ENCODE results near the gene PWWP2A. TPM values are rescaled to one million over a fixed set of nuclear protein-coding genes. Genes with fewer than 3 reads are reported as not detected.
A peak's percentile ranks its signal among the peaks of the same experiment; 100 is the strongest.
"Not testable (repeated sequence)": the region's sequence is repeated elsewhere in the genome, so short reads cannot be mapped to it uniquely, and the experiment has no call there.

PWWP2A gene
- total RNA-seq, 2 experiments from 2014 or later, result 15.7 to 17.4 TPM

DNA sequence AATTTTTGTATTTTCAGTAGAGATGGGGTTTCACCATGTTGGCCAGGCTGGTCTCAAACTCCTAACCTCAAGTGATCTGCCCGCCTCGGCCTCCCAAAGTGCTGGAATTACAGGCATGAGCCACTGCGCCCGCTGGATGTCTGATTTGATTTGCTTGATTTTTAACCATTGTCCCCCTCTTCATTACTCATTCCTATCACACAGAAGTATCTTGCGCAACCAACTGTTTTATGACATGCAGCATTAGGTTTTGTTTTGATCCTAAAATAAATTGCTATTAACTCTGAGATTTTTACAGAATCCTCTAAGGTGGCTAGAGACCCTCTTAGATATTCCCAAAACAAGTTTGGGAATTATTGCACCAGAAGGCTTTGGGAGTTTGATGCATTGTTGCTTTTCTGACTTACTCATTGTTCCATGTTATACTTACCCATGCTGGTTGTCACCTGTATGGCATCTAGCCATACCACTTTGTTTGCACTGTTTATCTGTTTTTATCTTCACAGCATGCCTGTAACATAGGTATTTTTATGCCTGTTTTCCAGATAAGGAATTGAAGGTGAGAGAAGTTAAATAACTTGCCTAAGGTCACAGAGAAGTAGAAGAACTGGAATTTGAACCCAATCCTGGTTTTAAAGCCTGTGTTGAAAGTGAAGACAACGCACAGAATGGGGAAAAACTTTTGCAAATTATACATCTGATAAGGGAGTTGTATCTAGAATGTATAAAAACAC is 35.9 kb upstream of the PWWP2A start:
- CTCF ChIA-PET, result no interaction called here
- H3K27ac Mint-ChIP-seq, result no peak overlapping the region

DNA sequence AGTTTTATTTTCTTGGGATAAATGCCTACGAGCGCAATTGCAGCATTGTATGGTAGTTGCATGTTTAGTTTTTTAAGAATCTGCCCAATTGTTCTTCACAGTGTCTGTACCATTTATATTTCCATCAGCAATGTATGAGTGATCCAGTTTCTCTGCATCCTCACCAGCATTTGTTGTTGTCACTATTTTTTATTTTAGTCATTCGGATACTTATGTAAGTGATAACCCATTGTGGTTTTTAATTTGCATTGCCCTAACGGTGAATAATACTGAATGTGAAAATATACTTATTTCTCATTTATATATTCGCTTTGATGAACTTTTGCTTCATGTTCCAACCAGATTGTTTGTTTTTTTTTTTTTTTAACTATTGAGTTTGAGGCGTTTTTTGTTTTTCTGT is 33.7 kb upstream of the PWWP2A start:
- Mint-ChIP-seq H3K9me3 (no peaks in the 10 kb centered on the region), H3K4me1 (ENCODE audit: low read depth) (peaks cover 20% of the 10 kb centered on the region), H3K27me3 (peaks cover 5% of the 10 kb centered on the region), H3K36me3 (no peaks in the 10 kb centered on the region), H3K27ac (no peak overlapping the region), H3K4me3 (no peak overlapping the region)
- intact Hi-C loops (cut with micrococcal nuclease), result loop anchor here (1.0 kb wide), 1 partner anchor 34 kb away; the partner anchor contains the start of gene PWWP2A
- ChIA-PET CTCF (no interaction called here), POLR2A (no interaction called here)
- DNase-seq, result no peak

More for the DNA sequence above, 35.9 kb upstream of the PWWP2A start:
- Mint-ChIP-seq H3K4me1 (ENCODE audit: low read depth) (peaks cover 20% of the 10 kb centered on the region), H3K9me3 (no peaks in the 10 kb centered on the region), H3K27me3 (peaks cover 5% of the 10 kb centered on the region), H3K4me3 (no peak overlapping the region), H3K36me3 (no peaks in the 10 kb centered on the region)
- POLR2A ChIA-PET, result no interaction called here
- intact Hi-C loops (cut with micrococcal nuclease), result no loop called here
- DNase-seq, result no peak

DNA sequence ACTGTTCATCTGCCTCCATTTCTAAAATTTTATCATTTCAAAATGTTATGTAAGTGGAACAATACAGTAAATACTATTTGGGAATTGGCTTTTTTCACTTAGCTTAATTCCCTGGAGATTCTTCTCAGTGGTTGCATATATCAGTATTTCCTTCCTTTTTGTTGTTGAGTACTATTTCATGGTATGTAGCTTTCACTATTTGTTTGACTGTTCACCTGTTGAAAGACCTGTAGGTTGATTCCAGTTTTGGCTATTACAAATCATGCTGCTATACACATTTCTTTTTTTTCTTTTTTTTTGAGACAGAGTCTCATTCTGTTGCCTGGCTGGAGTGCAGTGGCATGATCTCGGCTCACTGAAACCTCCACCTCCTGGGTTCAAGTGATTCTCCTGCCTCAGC is 33.0 kb upstream of the PWWP2A start:
- peaks cover 20% of the 10 kb centered on the region for H3K4me1 Mint-ChIP-seq (ENCODE audit: low read depth)
- intact Hi-C loops (cut with micrococcal nuclease), result no loop called here
- no peaks in the 10 kb centered on the region for H3K9me3 Mint-ChIP-seq
- no peaks in the 10 kb centered on the region for H3K36me3 Mint-ChIP-seq
- no peak overlapping the region for H3K4me3 Mint-ChIP-seq
- no peak for DNase-seq
- H3K27ac Mint-ChIP-seq, result no peak overlapping the region
- ChIA-PET POLR2A (no interaction called here), CTCF (interaction anchor here (0.7 kb wide), 1 partner anchor 150 kb away, joined by 3 read pairs; no protein-coding TSS in a partner anchor)
- peaks cover 5% of the 10 kb centered on the region for H3K27me3 Mint-ChIP-seq

DNA sequence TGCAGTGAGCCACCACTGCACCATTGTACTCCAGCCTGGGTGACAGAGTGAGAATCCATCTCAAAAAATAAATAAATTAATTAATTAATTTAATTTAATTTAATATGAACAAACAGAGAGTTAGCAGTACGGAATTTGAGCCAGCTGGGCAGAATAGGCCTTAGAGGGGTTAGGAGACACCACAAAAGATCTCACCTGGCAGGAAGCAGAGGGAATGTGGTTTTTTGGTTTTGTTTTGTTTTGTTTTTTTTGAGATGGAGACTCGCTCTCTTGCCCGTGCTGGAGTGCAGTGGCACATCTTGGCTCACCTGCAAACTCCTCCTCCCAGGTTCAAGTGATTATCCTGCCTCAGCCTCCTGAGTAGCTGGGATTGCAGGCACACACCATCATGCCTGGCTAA is 31.8 kb upstream of the PWWP2A start:
- intact Hi-C loops (cut with micrococcal nuclease), result no loop called here
- ChIA-PET CTCF (no interaction called here), POLR2A (no interaction called here)
- Mint-ChIP-seq H3K4me3 (no peak overlapping the region), H3K9me3 (no peaks in the 10 kb centered on the region), H3K4me1 (ENCODE audit: low read depth) (peaks cover 22% of the 10 kb centered on the region), H3K36me3 (no peaks in the 10 kb centered on the region), H3K27me3 (peaks cover 5% of the 10 kb centered on the region), H3K27ac (no peak overlapping the region)
- no peak for DNase-seq

DNA sequence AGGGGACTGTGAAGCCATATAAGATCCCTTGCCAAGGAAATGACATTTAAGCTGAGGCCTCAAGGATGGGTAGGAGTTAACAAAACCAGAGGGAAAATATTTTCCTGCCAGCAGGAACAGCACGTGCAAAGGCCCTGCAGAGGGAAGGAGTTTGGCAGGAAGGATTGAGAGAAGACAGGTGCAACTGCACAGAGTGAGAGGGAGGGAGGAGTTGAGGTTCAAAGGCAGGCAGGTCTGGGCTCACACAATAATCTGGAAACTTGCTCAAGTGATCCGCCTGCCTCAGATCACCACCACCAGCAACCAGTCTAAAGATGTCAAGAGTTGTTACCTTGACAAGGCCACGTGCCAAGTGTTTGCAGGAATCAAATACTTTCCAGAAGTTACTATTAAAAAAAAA is 31.1 kb upstream of the PWWP2A start:
- POLR2A ChIA-PET, result no interaction called here
- peaks cover 22% of the 10 kb centered on the region for H3K4me1 Mint-ChIP-seq (ENCODE audit: low read depth)
- no peak overlapping the region for H3K27ac Mint-ChIP-seq
- peaks cover 4% of the 10 kb centered on the region for H3K27me3 Mint-ChIP-seq
- H3K4me3 Mint-ChIP-seq, result no peak overlapping the region
- H3K36me3 Mint-ChIP-seq, result no peaks in the 10 kb centered on the region
- intact Hi-C loops (cut with micrococcal nuclease), result no loop called here
- DNase-seq, result no peak
- CTCF ChIA-PET, result no interaction called here
- H3K9me3 Mint-ChIP-seq, result no peaks in the 10 kb centered on the region

GRCh38 chr5:160144436-160144835 is 25.2 kb upstream of the PWWP2A start:
- H3K9me3 Mint-ChIP-seq; H3K27me3 Mint-ChIP-seq; H3K27ac Mint-ChIP-seq; intact Hi-C loops (cut with micrococcal nuclease); POLR2A ChIA-PET; CTCF ChIA-PET; DNase-seq; H3K4me1 Mint-ChIP-seq (ENCODE audit: low read depth); H3K36me3 Mint-ChIP-seq; H3K4me3 Mint-ChIP-seq: not testable (repeated sequence)

- no peak for DNase-seq
- CTCF ChIA-PET, result interaction anchor here (0.6 kb wide), 1 partner anchor 69 kb away, joined by 4 read pairs; no protein-coding TSS in a partner anchor
- Mint-ChIP-seq H3K9me3 (no peaks in the 10 kb centered on the region), H3K27me3 (no peaks in the 10 kb centered on the region), H3K4me1 (ENCODE audit: low read depth) (no peaks in the 10 kb centered on the region), H3K27ac (no peak overlapping the region), H3K36me3 (no peaks in the 10 kb centered on the region), H3K4me3 (no peak overlapping the region)
- POLR2A ChIA-PET, result no interaction called here
- intact Hi-C loops (cut with micrococcal nuclease), result no loop called here
Observed at GRCh38 chr5:160134332-160134731, 15.1 kb upstream of the PWWP2A start.

- Mint-ChIP-seq H3K4me1 (ENCODE audit: low read depth) (no peaks in the 10 kb centered on the region), H3K4me3 (no peak overlapping the region), H3K9me3 (no peaks in the 10 kb centered on the region), H3K27ac (no peak overlapping the region), H3K27me3 (no peaks in the 10 kb centered on the region), H3K36me3 (no peaks in the 10 kb centered on the region)
- POLR2A ChIA-PET, result no interaction called here
- intact Hi-C loops (cut with micrococcal nuclease), result no loop called here
- no peak for DNase-seq
- CTCF ChIA-PET, result interaction anchor here (0.6 kb wide), 1 partner anchor 69 kb away, joined by 4 read pairs; no protein-coding TSS in a partner anchor
Observed at GRCh38 chr5:160133918-160134304, 14.7 kb upstream of the PWWP2A start.

DNA sequence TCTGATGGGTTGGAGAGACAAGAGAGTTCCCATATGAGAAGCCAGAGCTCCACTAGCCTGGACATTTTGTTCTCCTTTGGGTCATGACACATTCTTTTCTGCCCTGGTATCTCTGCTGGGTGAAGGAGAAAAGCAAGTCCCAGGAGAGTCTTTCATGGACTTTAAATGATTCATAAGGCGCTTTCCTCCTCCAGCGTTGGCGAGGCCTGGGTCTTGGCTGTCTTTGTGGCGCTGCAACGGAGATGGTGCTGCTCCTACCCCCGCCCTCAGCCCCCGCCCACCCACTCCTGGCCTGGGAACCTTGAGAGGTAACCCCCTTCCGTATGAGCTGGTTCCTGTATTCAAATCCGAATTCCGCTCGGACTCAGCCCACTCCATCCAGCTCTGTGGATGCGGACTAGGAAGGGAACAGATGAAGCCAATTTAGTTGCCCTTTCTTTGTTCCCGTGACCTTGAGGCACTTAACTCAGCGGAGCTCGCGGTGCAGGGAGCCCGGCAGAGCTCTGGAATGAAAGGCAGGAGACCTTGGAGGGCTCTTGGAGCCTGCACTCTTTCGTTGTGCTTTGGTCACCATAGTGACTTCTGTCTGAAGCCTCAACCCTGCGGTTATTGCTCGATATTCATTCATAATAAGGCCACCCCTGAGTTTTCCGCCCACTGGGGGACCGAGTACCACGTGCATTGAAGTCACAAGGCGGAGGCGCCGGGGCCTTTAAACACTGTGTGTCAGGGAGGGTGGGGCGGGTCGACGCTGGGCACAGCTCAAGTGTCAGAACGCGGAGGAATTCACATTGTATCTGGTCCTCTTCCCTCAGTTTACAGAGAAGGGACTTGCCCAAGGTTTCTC is 14.0 kb upstream of the PWWP2A start:
- no peaks in the 10 kb centered on the region for H3K36me3 Mint-ChIP-seq
- CTCF ChIA-PET, result no interaction called here
- intact Hi-C loops (cut with micrococcal nuclease), result no loop called here
- no peak overlapping the region for H3K4me3 Mint-ChIP-seq
- POLR2A ChIA-PET, result no interaction called here
- no peak overlapping the region for H3K27ac Mint-ChIP-seq
- DNase-seq, result no peak
- H3K27me3 Mint-ChIP-seq, result no peaks in the 10 kb centered on the region
- H3K4me1 Mint-ChIP-seq (ENCODE audit: low read depth), result no peaks in the 10 kb centered on the region
- H3K9me3 Mint-ChIP-seq, result no peaks in the 10 kb centered on the region

- no peaks in the 10 kb centered on the region for H3K9me3 Mint-ChIP-seq
- intact Hi-C loops (cut with micrococcal nuclease), result no loop called here
- no peaks in the 10 kb centered on the region for H3K4me1 Mint-ChIP-seq (ENCODE audit: low read depth)
- H3K36me3 Mint-ChIP-seq, result no peaks in the 10 kb centered on the region
- H3K27me3 Mint-ChIP-seq, result peaks cover 5% of the 10 kb centered on the region
- no peak overlapping the region for H3K27ac Mint-ChIP-seq
- ChIA-PET CTCF (no interaction called here), POLR2A (no interaction called here)
- no peak overlapping the region for H3K4me3 Mint-ChIP-seq
- no peak for DNase-seq
Observed at GRCh38 chr5:160129841-160130240, 10.6 kb upstream of the PWWP2A start.

DNA sequence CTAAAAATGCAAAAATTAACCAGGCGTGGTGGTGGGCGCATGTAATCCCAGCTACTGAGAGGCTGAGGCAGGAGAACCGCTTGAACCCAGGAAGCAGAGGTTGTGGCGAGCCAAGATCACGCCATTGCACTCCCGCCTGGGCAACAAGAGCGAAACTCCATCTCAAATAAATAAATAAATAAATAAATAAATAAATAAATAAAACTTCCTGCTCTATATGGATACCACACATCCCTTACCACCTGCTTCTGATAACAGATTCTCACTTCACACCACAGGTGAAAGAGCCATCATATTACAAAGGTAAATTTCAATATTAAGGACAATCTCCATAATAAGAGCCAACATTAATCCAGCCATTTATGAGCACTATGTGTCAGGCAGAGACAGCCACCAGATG is 9.4 kb upstream of the PWWP2A start:
- Mint-ChIP-seq H3K27ac (no peak overlapping the region), H3K4me1 (ENCODE audit: low read depth) (no peaks in the 10 kb centered on the region), H3K9me3 (no peaks in the 10 kb centered on the region), H3K4me3 (no peak overlapping the region), H3K27me3 (peaks cover 5% of the 10 kb centered on the region), H3K36me3 (no peaks in the 10 kb centered on the region)
- ChIA-PET CTCF (no interaction called here), POLR2A (no interaction called here)
- no peak for DNase-seq
- intact Hi-C loops (cut with micrococcal nuclease), result no loop called here

DNA sequence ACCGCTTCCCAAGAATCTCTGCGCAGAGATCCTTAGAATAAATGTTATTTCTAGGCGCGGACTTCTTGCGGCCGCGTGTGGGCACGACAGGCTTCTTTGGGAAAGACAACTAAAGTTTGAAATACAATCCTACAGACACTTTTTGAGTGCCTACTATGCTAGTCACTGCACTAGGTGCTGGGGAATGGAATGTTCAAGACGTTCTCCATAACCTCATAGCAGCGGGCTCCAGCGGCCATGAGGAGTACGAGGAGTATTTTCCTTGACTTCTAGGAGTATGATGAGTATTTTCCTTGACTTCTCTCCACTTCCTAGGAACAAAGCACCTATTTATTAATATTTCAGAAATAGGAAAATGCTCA is 636 bp upstream of the PWWP2A start:
- H3K27me3 Mint-ChIP-seq, result no peaks in the 10 kb centered on the region
- CTCF ChIA-PET, result no interaction called here
- no peak overlapping the region for H3K27ac Mint-ChIP-seq
- POLR2A ChIA-PET, result no interaction called here
- no peaks in the 10 kb centered on the region for H3K9me3 Mint-ChIP-seq
- peaks cover 10% of the 10 kb centered on the region for H3K4me1 Mint-ChIP-seq (ENCODE audit: low read depth)
- intact Hi-C loops (cut with micrococcal nuclease), result loop anchor here (1.0 to 2.0 kb wide), 5 partner anchors 33 to 911 kb away; partner anchors contain the start of genes RNF145, SLU7 and TTC1
- no peak for DNase-seq
- peaks cover 7% of the 10 kb centered on the region for H3K36me3 Mint-ChIP-seq
- peak overlapping the region; percentile 97 for H3K4me3 Mint-ChIP-seq
